ENCODE results near the gene SH3PXD2A. TPM values are rescaled to one million over a fixed set of nuclear protein-coding genes. Genes with fewer than 3 reads are reported as not detected.

Gene SH3PXD2A
- total RNA-seq, 1 donor from 2014 or later, result 12.2 TPM

DNA sequence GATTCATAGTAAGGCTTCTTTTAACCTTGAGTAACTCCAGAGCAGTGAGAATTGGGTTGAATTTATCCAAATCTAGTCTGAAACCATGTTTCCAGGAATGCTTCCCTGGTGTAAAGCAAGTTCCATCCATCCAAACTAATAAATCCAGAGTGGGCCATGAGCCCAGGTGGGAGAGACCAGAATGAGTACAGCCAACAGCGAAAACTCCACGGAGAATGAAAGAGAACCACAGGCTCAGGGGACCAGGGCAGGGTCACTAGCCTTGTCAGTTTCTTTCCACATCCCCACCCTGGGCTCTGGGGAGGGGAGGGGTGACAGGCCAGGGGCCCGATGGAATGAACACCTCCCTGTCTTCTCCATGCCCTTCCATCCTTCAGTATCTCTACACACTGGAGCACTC lies 181.8 kb downstream of the SH3PXD2A start:
- H3K4me3 ChIP-seq (ENCODE audit: low read depth, low read length), result no peak overlapping the region
- DNase-seq (ENCODE audit: low read depth), result no peak
- H3K27me3 ChIP-seq (ENCODE audit: control insufficient read depth, insufficient read depth, low read length), result no peaks in the 10 kb centered on the region
- TF ChIP-seq, protein P1, sequence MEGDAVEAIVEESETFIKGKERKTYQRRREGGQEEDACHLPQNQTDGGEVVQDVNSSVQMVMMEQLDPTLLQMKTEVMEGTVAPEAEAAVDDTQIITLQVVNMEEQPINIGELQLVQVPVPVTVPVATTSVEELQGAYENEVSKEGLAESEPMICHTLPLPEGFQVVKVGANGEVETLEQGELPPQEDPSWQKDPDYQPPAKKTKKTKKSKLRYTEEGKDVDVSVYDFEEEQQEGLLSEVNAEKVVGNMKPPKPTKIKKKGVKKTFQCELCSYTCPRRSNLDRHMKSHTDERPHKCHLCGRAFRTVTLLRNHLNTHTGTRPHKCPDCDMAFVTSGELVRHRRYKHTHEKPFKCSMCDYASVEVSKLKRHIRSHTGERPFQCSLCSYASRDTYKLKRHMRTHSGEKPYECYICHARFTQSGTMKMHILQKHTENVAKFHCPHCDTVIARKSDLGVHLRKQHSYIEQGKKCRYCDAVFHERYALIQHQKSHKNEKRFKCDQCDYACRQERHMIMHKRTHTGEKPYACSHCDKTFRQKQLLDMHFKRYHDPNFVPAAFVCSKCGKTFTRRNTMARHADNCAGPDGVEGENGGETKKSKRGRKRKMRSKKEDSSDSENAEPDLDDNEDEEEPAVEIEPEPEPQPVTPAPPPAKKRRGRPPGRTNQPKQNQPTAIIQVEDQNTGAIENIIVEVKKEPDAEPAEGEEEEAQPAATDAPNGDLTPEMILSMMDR (IDR thresholded peaks at IDR 0.05; ENCODE audit: insufficient read depth, low read length, poor library complexity, severe bottlenecking), result no peak
- H3K36me3 ChIP-seq (ENCODE audit: control insufficient read depth, insufficient read depth, low read length), result no peaks in the 10 kb centered on the region

DNA sequence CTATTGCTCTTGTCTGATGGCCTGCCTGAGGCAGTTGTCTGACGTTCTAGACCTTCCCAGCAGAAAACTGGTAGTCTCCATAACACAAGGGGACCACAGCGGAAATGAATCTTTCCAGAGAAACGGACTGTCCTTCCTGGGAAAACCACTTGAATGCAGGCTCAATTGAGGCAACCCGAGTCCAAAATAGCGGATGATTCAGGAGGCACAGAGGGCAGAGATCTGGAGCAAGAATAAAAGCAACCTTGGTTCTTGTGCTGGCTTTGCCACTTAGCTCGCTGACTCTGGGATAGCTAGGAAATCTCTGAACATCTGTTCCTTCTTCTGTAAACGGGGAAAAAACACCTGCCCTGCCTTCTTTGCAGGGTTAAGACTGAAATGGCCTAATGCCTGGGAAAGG lies 183.0 kb downstream of the SH3PXD2A start:
- no peak for DNase-seq (ENCODE audit: low read depth)
- Histone ChIP-seq H3K27me3 (ENCODE audit: control insufficient read depth, insufficient read depth, low read length) (no peaks in the 10 kb centered on the region), H3K4me3 (ENCODE audit: low read depth, low read length) (no peak overlapping the region), H3K36me3 (ENCODE audit: control insufficient read depth, insufficient read depth, low read length) (no peaks in the 10 kb centered on the region)
- TF ChIP-seq, protein P1 (IDR thresholded peaks at IDR 0.05; ENCODE audit: insufficient read depth, low read length, poor library complexity, severe bottlenecking), result no peak

DNA sequence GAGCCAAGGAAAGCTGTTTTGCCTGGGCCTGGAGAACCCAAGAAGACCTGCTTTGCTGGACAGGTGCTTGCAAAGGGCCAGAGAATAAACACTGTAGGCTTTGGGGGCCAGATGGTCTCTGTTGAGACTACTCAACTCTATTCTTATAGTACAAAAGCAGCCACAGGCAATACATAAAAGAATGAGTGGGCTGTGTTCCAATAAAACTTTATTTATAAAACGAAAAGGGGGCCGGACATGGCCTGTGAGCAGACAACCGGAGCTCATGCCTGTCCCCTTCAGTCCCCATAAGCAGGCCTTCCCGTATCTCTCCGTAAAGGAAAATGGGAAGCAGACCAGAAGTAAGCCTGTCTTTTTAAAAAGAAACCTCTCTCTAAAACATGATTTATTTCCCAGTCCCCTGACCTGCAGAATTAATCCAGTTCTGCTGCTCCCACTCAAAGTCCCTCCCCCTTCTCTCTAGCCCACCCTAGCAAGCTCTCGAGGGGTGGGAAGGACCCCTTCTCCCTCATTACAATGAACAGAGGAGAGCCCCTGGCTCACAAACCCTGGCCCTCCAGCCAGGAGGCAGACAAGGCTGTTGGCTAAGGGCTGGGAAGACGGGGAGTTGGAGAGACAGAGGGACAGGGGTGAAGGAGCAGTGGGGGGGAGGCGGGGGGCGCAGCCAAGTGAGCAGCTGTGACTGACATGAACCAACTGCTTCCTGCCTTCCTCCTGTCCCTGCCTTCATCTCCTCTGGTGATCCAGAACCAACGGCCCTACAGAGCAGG lies 184.1 kb downstream of the SH3PXD2A start:
- no peaks in the 10 kb centered on the region for H3K36me3 ChIP-seq (ENCODE audit: control insufficient read depth, insufficient read depth, low read length)
- no peaks in the 10 kb centered on the region for H3K27me3 ChIP-seq (ENCODE audit: control insufficient read depth, insufficient read depth, low read length)
- TF ChIP-seq, protein P1 (IDR thresholded peaks at IDR 0.05; ENCODE audit: insufficient read depth, low read length, poor library complexity, severe bottlenecking), result no peak
- no peak overlapping the region for H3K4me3 ChIP-seq (ENCODE audit: low read depth, low read length)
- DNase-seq (ENCODE audit: low read depth), result no peak

DNA sequence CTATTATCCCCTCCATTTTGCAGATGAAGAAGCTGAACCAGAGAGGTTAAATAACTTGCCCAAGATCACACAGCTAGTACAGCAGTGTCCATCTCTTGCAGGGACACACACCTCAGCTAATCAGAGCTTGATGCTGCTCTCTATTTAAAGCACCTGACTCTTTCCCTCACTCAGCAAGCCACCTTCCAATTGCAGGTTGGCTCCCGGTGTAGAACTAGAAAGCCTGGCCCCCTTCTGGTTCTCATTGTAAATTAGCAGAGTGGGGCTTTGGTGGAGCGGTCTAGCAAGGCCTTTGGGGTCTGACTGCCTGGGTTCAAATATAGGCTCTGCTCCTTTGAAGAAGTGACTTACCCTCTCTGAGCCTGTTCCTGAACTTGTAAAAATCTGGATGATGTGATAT lies 185.4 kb downstream of the SH3PXD2A start:
- H3K27me3 ChIP-seq (ENCODE audit: control insufficient read depth, insufficient read depth, low read length), result no peaks in the 10 kb centered on the region
- TF ChIP-seq, protein P1 (IDR thresholded peaks at IDR 0.05; ENCODE audit: insufficient read depth, low read length, poor library complexity, severe bottlenecking), result no peak
- H3K36me3 ChIP-seq (ENCODE audit: control insufficient read depth, insufficient read depth, low read length), result no peaks in the 10 kb centered on the region
- DNase-seq (ENCODE audit: low read depth), result no peak
- H3K4me3 ChIP-seq (ENCODE audit: low read depth, low read length), result no peak overlapping the region

DNA sequence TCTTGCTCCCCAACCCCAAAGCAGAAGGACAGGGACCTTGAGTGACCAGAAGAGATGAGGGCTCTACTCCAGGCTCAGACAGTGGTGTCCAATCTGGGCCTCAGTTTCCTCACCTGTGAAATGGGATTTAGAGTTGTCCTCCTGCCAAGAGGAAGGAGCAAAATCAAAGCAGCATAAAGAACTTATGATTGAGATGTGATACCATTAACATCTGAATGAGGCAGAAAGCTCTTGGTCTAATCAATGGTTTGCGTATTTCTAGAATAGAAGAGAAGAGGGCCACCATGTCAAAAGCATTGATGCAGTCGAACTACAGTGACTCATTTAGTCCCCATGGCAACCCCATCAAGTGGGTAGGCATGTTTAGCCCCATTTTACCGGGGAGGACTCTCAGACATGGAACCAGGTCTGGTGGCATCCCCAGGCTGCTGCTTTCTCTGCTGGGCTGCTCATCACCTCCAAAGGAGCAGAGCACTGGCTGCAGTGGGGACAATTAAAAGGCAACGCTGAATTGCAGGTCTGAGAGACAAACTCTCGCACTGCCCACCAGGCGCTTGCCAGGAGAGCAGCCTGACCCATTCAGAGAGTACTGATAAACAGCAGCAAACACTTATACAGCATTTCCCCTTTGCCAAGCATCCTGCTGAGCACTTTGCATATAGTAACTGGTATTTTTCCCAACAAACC lies 186.0 kb downstream of the SH3PXD2A start:
- H3K36me3 ChIP-seq (ENCODE audit: control insufficient read depth, insufficient read depth, low read length), result no peaks in the 10 kb centered on the region
- DNase-seq (ENCODE audit: low read depth), result no peak
- TF ChIP-seq, protein P1 (IDR thresholded peaks at IDR 0.05; ENCODE audit: insufficient read depth, low read length, poor library complexity, severe bottlenecking), result no peak

More for the DNA sequence above, 186.0 kb downstream of the SH3PXD2A start:
- H3K4me3 ChIP-seq (ENCODE audit: low read depth, low read length), result no peak overlapping the region
- no peaks in the 10 kb centered on the region for H3K27me3 ChIP-seq (ENCODE audit: control insufficient read depth, insufficient read depth, low read length)
